Endothelial cell (in vitro differentiated cells): ENCODE data around the gene FCHO1. TPM values are rescaled to one million over a fixed set of nuclear protein-coding genes. Genes with fewer than 3 reads are reported as not detected.

Source experiments
- DNase-seq: peaks from one replicate; pipeline ENCODE4 v3.0.0; 2021; ENCODE audit warnings: low spot score
- H3K27ac Mint-ChIP-seq: one replicate; pipeline ENCODE4 v1.8.0; 2021; ENCODE audit warnings: mixed read lengths, inconsistent platforms; ENCODE audit not compliant: unreplicated experiment
- H3K27me3 Mint-ChIP-seq: one replicate; pipeline ENCODE4 v1.8.0; 2021; ENCODE audit warnings: mild to moderate bottlenecking, moderate library complexity, mixed read lengths, inconsistent platforms; ENCODE audit not compliant: unreplicated experiment
- H3K36me3 Mint-ChIP-seq: one replicate; pipeline ENCODE4 v1.8.0; 2021; ENCODE audit warnings: mild to moderate bottlenecking, low read depth, mixed read lengths, inconsistent platforms; ENCODE audit not compliant: unreplicated experiment
- H3K4me1 Mint-ChIP-seq: one replicate; pipeline ENCODE4 v1.8.0; 2021; ENCODE audit warnings: mild to moderate bottlenecking, mixed read lengths, inconsistent platforms; ENCODE audit not compliant: unreplicated experiment
- H3K4me3 Mint-ChIP-seq: one replicate; pipeline ENCODE4 v1.8.0; 2021; ENCODE audit warnings: mild to moderate bottlenecking, mixed read lengths, inconsistent platforms; ENCODE audit not compliant: unreplicated experiment
- H3K9me3 Mint-ChIP-seq: one replicate; pipeline ENCODE4 v1.8.0; 2021; ENCODE audit warnings: mixed read lengths, inconsistent platforms; ENCODE audit not compliant: unreplicated experiment
- CTCF ChIP-seq: fragments of 200-600 bp; sonication (generic); IDR thresholded peaks from one replicate; pipeline ENCODE4 v1.5.0; 2021; ENCODE audit warnings: antibody characterized with exemption; ENCODE audit not compliant: unreplicated experiment
- total RNA-seq: library from RNA; stranded (reverse); fragmentation: NEBNext Ultra II Directional; extraction: Animal tissue kit (Norgen Biotek cat#: 25700); gene quantifications from one replicate; pipeline ENCODE4 v1.2.1, GENCODE V29; 2021; ENCODE audit not compliant: unreplicated experiment

Gene FCHO1
- total RNA-seq, 1 donor from 2014 or later = 2.7 TPM

DNA sequence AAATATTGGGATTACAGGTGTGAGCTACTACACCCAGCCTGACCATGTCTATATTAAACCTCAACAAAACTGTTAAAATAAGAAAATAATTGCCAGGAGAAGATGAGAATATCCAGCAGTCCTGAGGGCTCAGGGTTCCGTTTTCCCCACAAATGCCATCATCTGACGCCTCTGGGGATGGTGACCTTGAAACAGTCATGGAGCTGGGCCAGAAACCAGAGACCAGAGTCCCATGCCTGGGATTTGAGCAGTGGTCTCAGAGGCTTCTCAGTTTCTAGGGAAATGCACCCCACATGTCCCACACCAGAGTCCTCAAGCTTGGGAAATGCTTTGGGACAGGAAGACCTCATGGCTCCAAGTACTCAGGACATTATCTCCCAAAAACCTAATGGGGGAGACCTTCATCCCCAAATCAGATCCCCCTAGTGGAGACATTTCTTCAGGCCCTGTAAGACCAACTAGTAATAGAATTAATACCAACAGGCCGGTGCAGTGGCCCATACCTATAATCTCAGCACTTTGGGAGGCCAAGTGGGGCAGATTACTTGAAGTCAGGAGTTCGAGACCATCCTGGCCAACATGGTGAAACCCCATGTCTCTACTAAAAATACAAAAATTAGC lies 34.9 kb upstream of the FCHO1 start:
- H3K4me1 Mint-ChIP-seq = peaks cover 29% of the 10 kb centered on the region
- H3K9me3 Mint-ChIP-seq = no peaks in the 10 kb centered on the region
- H3K4me3 Mint-ChIP-seq = no peak overlapping the region
- TF ChIP-seq CTCF = no peak
- no peak overlapping the region for H3K27ac Mint-ChIP-seq
- DNase-seq = no peak
- H3K27me3 Mint-ChIP-seq = peaks cover 2% of the 10 kb centered on the region
- H3K36me3 Mint-ChIP-seq = peaks cover 14% of the 10 kb centered on the region

GRCh38 chr19:17718550-17718946 lies 32.7 kb upstream of the FCHO1 start:
- no peak for DNase-seq
- no peak for TF ChIP-seq CTCF
- Mint-ChIP-seq H3K9me3 (no peaks in the 10 kb centered on the region), H3K27ac (no peak overlapping the region), H3K4me3 (peak overlapping the region; percentile 95), H3K27me3 (peaks cover 7% of the 10 kb centered on the region), H3K36me3 (peaks cover 17% of the 10 kb centered on the region), H3K4me1 (peaks cover 44% of the 10 kb centered on the region)

- H3K4me3 Mint-ChIP-seq = peak within 1 kb of the TSS; percentile 96
- peak within 1 kb of the TSS; percentile 89 for H3K27ac Mint-ChIP-seq
- H3K4me1 Mint-ChIP-seq = peaks cover 47% of the 10 kb centered on the region
- no peaks in the 10 kb centered on the region for H3K9me3 Mint-ChIP-seq
- peaks cover 17% of the 10 kb centered on the region for H3K36me3 Mint-ChIP-seq
- DNase-seq = peak; percentile 78
- H3K27me3 Mint-ChIP-seq = peaks cover 8% of the 10 kb centered on the region
- no peak for TF ChIP-seq CTCF
Measured at GRCh38 chr19:17718947-17719711, 32.1 kb upstream of the FCHO1 start, which contains the start of gene MAP1S. Gene MAP1S, plus strand, starts transcription at chr19:17719480. Its CDS starts 23 bp downstream, at chr19:17719503.

- H3K27ac Mint-ChIP-seq = peak overlapping the region; percentile 80
- H3K9me3 Mint-ChIP-seq = no peaks in the 10 kb centered on the region
- H3K36me3 Mint-ChIP-seq = peaks cover 21% of the 10 kb centered on the region
- no peak for TF ChIP-seq CTCF
- no peak for DNase-seq
- H3K4me3 Mint-ChIP-seq = peak overlapping the region; percentile 96
- H3K4me1 Mint-ChIP-seq = peaks cover 48% of the 10 kb centered on the region
- H3K27me3 Mint-ChIP-seq = peaks cover 12% of the 10 kb centered on the region
Measured at GRCh38 chr19:17719730-17720400, 31.4 kb upstream of the FCHO1 start.
